ENCODE measurements around the gene GANC.

GANC gene

DNA sequence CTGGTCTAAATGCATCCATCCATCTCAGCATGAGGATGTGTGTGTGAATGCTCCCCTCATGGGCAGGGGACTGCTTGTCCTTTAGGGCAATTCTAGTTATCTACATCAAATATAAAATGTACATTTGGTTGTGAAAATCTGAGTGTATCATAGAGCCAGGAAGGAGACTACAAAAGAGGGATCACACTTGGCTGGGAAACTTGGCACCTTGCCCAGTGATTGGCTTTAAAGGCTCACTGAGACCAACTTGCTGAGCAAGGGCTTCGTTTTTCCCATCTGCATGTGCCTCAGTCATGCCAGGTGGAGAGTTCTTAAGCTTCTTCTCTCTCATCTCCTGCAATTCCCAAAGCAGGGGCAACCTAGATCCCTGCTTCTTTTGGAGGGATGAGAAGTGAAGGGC, 91.5 kb downstream of the GANC start:
- H3K4me3 ChIP-seq (ENCODE audit: low read depth, low read length), result no peak overlapping the region
- TF ChIP-seq, protein P1, sequence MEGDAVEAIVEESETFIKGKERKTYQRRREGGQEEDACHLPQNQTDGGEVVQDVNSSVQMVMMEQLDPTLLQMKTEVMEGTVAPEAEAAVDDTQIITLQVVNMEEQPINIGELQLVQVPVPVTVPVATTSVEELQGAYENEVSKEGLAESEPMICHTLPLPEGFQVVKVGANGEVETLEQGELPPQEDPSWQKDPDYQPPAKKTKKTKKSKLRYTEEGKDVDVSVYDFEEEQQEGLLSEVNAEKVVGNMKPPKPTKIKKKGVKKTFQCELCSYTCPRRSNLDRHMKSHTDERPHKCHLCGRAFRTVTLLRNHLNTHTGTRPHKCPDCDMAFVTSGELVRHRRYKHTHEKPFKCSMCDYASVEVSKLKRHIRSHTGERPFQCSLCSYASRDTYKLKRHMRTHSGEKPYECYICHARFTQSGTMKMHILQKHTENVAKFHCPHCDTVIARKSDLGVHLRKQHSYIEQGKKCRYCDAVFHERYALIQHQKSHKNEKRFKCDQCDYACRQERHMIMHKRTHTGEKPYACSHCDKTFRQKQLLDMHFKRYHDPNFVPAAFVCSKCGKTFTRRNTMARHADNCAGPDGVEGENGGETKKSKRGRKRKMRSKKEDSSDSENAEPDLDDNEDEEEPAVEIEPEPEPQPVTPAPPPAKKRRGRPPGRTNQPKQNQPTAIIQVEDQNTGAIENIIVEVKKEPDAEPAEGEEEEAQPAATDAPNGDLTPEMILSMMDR (IDR thresholded peaks at IDR 0.05; ENCODE audit: low read depth, low read length), result no peak

DNA sequence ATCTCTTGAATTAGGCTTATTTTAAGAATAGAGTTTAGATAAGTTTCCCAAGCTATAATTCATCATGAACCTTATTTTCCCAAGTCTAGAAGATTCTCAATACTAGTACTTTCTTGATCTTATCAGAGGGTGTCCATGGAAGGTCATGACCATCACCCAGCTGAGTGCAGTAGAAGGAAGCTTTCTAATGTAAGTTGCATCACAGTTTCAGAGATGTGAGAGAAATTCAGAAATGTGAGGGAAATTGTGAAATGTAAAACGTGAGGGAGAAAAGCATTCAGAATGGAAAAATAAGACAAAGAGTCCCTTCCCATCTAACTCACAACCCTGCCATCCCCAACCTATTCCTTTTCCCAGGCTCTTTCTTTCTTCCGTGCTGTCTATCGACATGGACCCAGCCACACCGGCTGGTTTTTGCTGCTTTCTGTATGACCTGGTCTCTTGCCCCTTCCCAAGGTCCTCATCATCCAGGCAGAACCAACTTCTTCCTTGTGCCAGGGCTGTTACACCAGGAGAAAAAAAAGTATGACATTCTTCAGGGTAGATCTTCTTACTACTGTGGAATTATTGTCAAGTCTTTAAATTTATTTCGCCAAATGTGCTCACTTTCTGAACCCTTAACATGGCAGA, 93.0 kb downstream of the GANC start:
- TF ChIP-seq, protein P1 (IDR thresholded peaks at IDR 0.05; ENCODE audit: low read depth, low read length), result no peak
- no peak overlapping the region for H3K4me3 ChIP-seq (ENCODE audit: low read depth, low read length)

DNA sequence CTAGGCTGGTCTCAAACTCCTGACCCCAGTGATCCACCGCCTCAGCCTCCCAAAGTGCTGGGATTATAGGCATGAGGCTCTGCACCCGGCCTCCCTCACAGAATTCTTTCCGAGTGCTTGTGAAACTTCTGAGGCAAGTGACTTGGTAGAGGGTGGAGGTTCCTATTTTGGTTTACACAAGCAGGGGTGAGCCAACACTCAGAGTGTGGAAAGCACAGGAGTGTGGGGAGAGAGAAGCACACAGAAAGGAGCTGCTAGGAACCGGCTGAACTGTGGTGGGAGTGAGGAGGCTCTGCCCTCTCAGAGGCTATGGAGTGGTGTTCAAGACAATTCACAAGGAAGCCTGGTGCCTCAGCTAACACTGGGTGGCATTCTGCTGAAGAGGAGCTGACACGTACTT, 94.0 kb downstream of the GANC start:
- TF ChIP-seq, protein P1 (IDR thresholded peaks at IDR 0.05; ENCODE audit: low read depth, low read length), result no peak

DNA sequence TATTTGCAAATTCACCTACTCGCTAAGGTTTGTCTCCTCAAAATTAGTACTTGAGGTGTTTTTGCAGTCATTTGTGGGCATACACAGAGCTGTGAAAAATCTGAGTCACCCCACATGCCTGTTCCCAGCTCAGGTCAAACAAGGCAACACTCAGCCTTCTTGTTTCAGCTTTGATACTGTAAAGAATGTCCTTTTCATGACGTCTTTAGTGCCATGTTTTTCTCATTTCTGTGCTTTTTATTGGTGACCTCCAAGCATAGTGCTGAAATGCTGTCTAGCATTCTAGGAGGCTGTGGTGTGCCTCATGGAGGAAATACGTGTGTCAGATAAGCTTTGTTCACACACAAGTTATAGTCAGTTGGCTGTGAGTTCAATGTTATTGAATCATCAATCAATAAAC, 95.1 kb downstream of the GANC start:
- TF ChIP-seq, protein P1 (IDR thresholded peaks at IDR 0.05; ENCODE audit: low read depth, low read length), result no peak

More for the DNA sequence above, 94.0 kb downstream of the GANC start:
- H3K4me3 ChIP-seq (ENCODE audit: low read depth, low read length), result no peak overlapping the region

DNA sequence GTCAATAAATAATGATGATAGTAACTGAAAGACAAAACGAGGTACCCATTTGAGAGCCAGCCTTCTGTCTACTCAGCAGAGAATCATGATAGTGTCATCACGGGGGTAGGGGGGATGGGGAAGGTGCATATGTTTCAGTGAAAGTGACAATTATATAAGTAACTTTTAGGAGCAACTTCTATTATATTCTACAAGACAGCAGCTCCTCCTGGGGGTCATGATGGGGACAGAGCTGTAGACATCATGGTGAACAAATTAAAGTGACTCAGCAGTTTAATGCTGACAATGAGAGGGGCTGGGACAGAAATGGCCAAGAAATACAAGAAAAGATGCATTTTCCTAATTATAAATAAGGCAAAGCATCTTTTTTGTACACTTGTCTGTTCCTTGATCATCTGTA, 98.1 kb downstream of the GANC start:
- no peak overlapping the region for H3K4me3 ChIP-seq (ENCODE audit: low read depth, low read length)
- TF ChIP-seq, protein P1 (IDR thresholded peaks at IDR 0.05; ENCODE audit: low read depth, low read length), result no peak

More for the DNA sequence above, 95.1 kb downstream of the GANC start:
- H3K4me3 ChIP-seq (ENCODE audit: low read depth, low read length), result no peak overlapping the region

DNA sequence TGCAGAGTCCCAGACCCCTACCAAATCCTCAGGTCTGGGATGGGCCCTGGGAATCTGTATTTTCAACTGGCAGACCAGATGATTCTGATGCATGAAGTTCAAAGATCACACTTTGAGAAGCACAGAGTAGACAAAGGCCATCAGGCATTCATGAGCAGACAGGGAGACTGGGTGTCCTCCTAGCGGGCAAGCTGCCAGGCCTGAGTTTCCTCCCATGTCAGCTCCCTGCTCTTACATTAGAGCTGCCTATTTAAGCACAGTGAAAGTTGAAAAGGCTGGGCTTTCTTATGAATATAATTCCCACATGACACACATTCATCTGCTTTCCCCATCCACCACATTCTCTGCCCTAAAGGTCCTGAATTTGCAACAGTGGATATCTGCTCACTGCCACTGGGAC, 100.3 kb downstream of the GANC start:
- TF ChIP-seq, protein P1 (IDR thresholded peaks at IDR 0.05; ENCODE audit: low read depth, low read length), result no peak
- no peak overlapping the region for H3K4me3 ChIP-seq (ENCODE audit: low read depth, low read length)

DNA sequence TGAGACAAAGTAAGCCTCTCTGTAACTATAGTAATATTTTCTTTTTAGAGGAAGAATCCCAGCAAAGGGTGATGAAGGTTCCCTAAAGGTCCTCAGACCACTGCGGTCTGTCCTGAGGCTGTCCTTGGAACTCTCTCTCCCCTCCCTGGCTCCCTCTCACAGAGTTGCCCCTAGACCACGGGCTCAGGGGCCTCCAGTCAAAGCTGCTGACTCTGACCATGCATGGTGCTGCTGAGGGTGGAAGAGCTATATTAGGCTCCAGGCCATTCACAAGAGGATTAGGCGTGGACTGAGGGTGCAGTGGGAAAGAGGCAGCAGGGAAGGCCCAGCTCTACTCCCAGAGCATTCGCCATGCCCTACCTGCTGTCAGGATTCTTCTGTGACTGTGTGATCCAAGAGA, 100.9 kb downstream of the GANC start:
- H3K4me3 ChIP-seq (ENCODE audit: low read depth, low read length), result no peak overlapping the region
- TF ChIP-seq, protein P1 (IDR thresholded peaks at IDR 0.05; ENCODE audit: low read depth, low read length), result no peak

All from WI38 (cell line).